HCT116 (cell line): ENCODE results near the gene ETS1. TPM values are rescaled to one million over a fixed set of nuclear protein-coding genes. Genes with fewer than 3 reads are reported as not detected.

ENCODE experiments used
- ATAC-seq: fragments of 200-7000 bp; cut with Tn5 transposase; 2 replicates; pipeline ENCODE4 v1.9.1; 2020; ENCODE audit warnings: mild to moderate bottlenecking, moderate library complexity
- BruUV-seq: library from RNA; stranded (reverse); fragments of 400-500 nt; replicated peaks from 2 replicates; lab custom pipeline; 2021; lab: Mats Ljungman, UMichigan
- CTCF ChIA-PET: fragments of 300-600 bp; sonication (Branson Sonifier 250); formaldehyde crosslinking; loops from one replicate; lab custom pipeline; 2021; ENCODE audit warnings: antibody characterized with exemption; lab: Charles Lee
- POLR2A ChIA-PET: fragments of 300-600, 350-600 bp; sonication (Branson Sonifier 250); formaldehyde crosslinking; loops from one replicate; lab custom pipeline; 2021; ENCODE audit warnings: antibody characterized with exemption; lab: Charles Lee
- RAD21 ChIA-PET, 2 experiments: fragments of 300-600 bp; sonication (Branson Sonifier 250); formaldehyde crosslinking; loops; one replicate each; lab custom pipeline; 2023; ENCODE audit warnings: low total read pairs in 2 of 2; ENCODE audit not compliant: uncharacterized antibody in 2 of 2, unreplicated experiment in 2 of 2, low non-redundant PET in 1 of 2; lab: Charles Lee
- DNase-seq: peaks from one replicate; pipeline ENCODE4 v3.0.0-alpha.2; 2010; ENCODE audit warnings: low read depth, low spot score
- H2AFZ ChIP-seq: fragments of 200-600 bp; shearing (Covaris generic), sonication (generic); 2 replicates; pipeline ENCODE4 v1.6.1; 2017; ENCODE audit warnings: low read depth, mixed run types, mixed read lengths, antibody characterized with exemption, low read length; ENCODE audit not compliant: poor library complexity, severe bottlenecking
- H3K27ac ChIP-seq: 2 replicates; pipeline ENCODE4 v1.5.1; 2012; ENCODE audit warnings: low read depth, low read length
- H3K27me3 ChIP-seq: fragments of 200-600 bp; sonication (generic); 2 replicates; pipeline ENCODE4 v1.6.1; 2016; ENCODE audit warnings: mixed run types, low read length, mixed read lengths; ENCODE audit not compliant: insufficient read depth
- H3K36me3 ChIP-seq, 2 experiments: fragments of 200-500 bp in 1 of 2; fragments of 200-600 bp in 1 of 2; sonication (Bioruptor generic) in 1 of 2; sonication (generic) in 1 of 2; 2 replicates each; pipeline versions ENCODE4 v1.5.1 to v1.6.1; 2014 to 2016; ENCODE audit warnings: low read length in 2 of 2, inconsistent platforms in 1 of 2, mixed read lengths in 1 of 2, mixed run types in 1 of 2; ENCODE audit not compliant: insufficient read depth in 2 of 2, control insufficient read depth in 1 of 2
- H3K4me1 ChIP-seq, 2 experiments: fragments of 200-600 bp in 1 of 2; sonication (generic) in 1 of 2; 2 replicates each; pipeline versions ENCODE4 v1.5.1 to v1.6.1; 2012 to 2017; ENCODE audit warnings: low read length in 2 of 2, inconsistent platforms in 1 of 2, mild to moderate bottlenecking in 1 of 2, mixed read lengths in 1 of 2, mixed run types in 1 of 2, moderate library complexity in 1 of 2; ENCODE audit not compliant: insufficient read depth in 2 of 2, control insufficient read depth in 1 of 2
- H3K4me2 ChIP-seq: fragments of 200-600 bp; sonication (generic); 2 replicates; pipeline ENCODE4 v1.6.1; 2017; ENCODE audit warnings: mixed run types, low read length, mixed read lengths
- H3K4me3 ChIP-seq, 2 experiments: fragments of 200-600 bp in 1 of 2; sonication (generic) in 1 of 2; replicated peaks in 1 of 2; 2 replicates each; pipeline ENCODE4 v1.5.1; 2011 to 2016; ENCODE audit warnings: low read length in 2 of 2, control low read depth in 1 of 2, low read depth in 1 of 2, mild to moderate bottlenecking in 1 of 2, mixed read lengths in 1 of 2, mixed run types in 1 of 2
- H3K79me2 ChIP-seq: fragments of 200-600 bp; sonication (generic); 2 replicates; pipeline ENCODE4 v1.6.1; 2017; ENCODE audit warnings: mild to moderate bottlenecking, mixed run types, low read length, moderate library complexity, mixed read lengths; ENCODE audit not compliant: insufficient read depth
- H3K9ac ChIP-seq: fragments of 200-600 bp; sonication (generic); 2 replicates; pipeline ENCODE4 v1.6.1; 2016; ENCODE audit warnings: low read length, mixed read lengths
- H3K9me2 ChIP-seq: fragments of 200-600 bp; sonication (generic), shearing (Covaris generic); 2 replicates; pipeline ENCODE4 v1.6.1; 2017; ENCODE audit warnings: mixed run types, mild to moderate bottlenecking, moderate library complexity; ENCODE audit not compliant: insufficient read depth
- H3K9me3 ChIP-seq, 2 experiments: fragments of 200-500 bp in 1 of 2; fragments of 200-600 bp in 1 of 2; sonication (Bioruptor generic) in 1 of 2; sonication (generic) in 1 of 2; 2 replicates each; pipeline ENCODE4 v1.6.1; 2014 to 2017; ENCODE audit warnings: low read length in 2 of 2, mixed read lengths in 2 of 2, inconsistent platforms in 1 of 2, low read depth in 1 of 2, mild to moderate bottlenecking in 1 of 2, mixed run types in 1 of 2, moderate library complexity in 1 of 2; ENCODE audit not compliant: control insufficient read depth in 1 of 2, insufficient read depth in 1 of 2
- H4K20me1 ChIP-seq: fragments of 200-600 bp; sonication (generic), shearing (Covaris generic); 2 replicates; pipeline ENCODE4 v1.6.1; 2017; ENCODE audit warnings: mixed run types, mild to moderate bottlenecking, moderate library complexity; ENCODE audit not compliant: insufficient read depth
- ATF3 ChIP-seq: IDR thresholded peaks from 2 replicates; pipeline ENCODE4 v1.6.1; 2012
- CBX3 ChIP-seq: IDR thresholded peaks from 2 replicates; pipeline ENCODE4 v1.6.1; 2012; ENCODE audit warnings: low read depth
- CEBPB ChIP-seq: IDR thresholded peaks from 2 replicates; pipeline ENCODE4 v1.6.1; 2012; ENCODE audit warnings: low read depth
- ELF1 ChIP-seq: IDR thresholded peaks from 2 replicates; pipeline ENCODE4 v1.6.1; 2012; ENCODE audit warnings: low read depth, borderline replicate concordance
- EZH2 ChIP-seq: fragments of 200-600 bp; sonication (generic); IDR thresholded peaks from 2 replicates; pipeline ENCODE4 v1.6.1; 2017; ENCODE audit warnings: antibody characterized with exemption, mixed run types
- EZH2phosphoT487 ChIP-seq: fragments of 200-600 bp; IDR thresholded peaks from 2 replicates; pipeline ENCODE4 v1.6.1; 2018; ENCODE audit warnings: antibody characterized with exemption, borderline replicate concordance
- FOSL1 ChIP-seq: IDR thresholded peaks from 2 replicates; pipeline ENCODE4 v1.6.1; 2012; ENCODE audit warnings: low read depth
- JUND ChIP-seq: IDR thresholded peaks from 2 replicates; pipeline ENCODE4 v1.6.1; 2012
- MAX ChIP-seq: IDR thresholded peaks from 2 replicates; pipeline ENCODE4 v1.6.1; 2012
- POLR2A ChIP-seq: IDR thresholded peaks from 2 replicates; pipeline ENCODE4 v1.7.0; 2011; ENCODE audit warnings: borderline replicate concordance; ENCODE audit not compliant: insufficient read depth, insufficient read length; ENCODE audit errors: extremely low read depth
- RAD21 ChIP-seq: IDR thresholded peaks from 2 replicates; pipeline ENCODE4 v1.6.1; 2012; ENCODE audit warnings: low read depth, mild to moderate bottlenecking
- REST ChIP-seq: IDR thresholded peaks from 2 replicates; pipeline ENCODE4 v1.6.1; 2012; ENCODE audit warnings: low read depth
- SIN3A ChIP-seq: IDR thresholded peaks from 2 replicates; pipeline ENCODE4 v1.6.1; 2012; ENCODE audit warnings: low read depth
- SP1 ChIP-seq: IDR thresholded peaks from 2 replicates; pipeline ENCODE4 v1.6.1; 2012; ENCODE audit warnings: low read depth
- SRF ChIP-seq: IDR thresholded peaks from 2 replicates; pipeline ENCODE4 v1.6.1; 2012; ENCODE audit warnings: low read depth
- TCF7L2 ChIP-seq: IDR thresholded peaks from 2 replicates; pipeline ENCODE4 v1.7.0; 2011; ENCODE audit warnings: borderline replicate concordance, inconsistent platforms; ENCODE audit not compliant: insufficient read depth, insufficient read length; ENCODE audit errors: extremely low read depth
- YY1 ChIP-seq: IDR thresholded peaks from 2 replicates; pipeline ENCODE4 v1.6.1; 2011; ENCODE audit warnings: low read length, low read depth, moderate library complexity, mild to moderate bottlenecking; ENCODE audit not compliant: insufficient replicate concordance; ENCODE audit errors: extremely low read depth
- ZBTB33 ChIP-seq: IDR thresholded peaks from 2 replicates; pipeline ENCODE4 v1.6.1; 2011; ENCODE audit warnings: mild to moderate bottlenecking, low read length, moderate library complexity; ENCODE audit not compliant: insufficient replicate concordance; ENCODE audit errors: extremely low read depth
- ZFX ChIP-seq: fragments of 450-650 bp; IDR thresholded peaks from 2 replicates; pipeline ENCODE4 v1.6.1; 2017
- ZNF274 ChIP-seq: fragments of 200-500 bp; sonication (Bioruptor generic); IDR thresholded peaks from 2 replicates; pipeline ENCODE4 v1.6.1; 2014; ENCODE audit warnings: mild to moderate bottlenecking, low read depth, low read length, inconsistent platforms
- intact Hi-C: fragments of 100-400 bp; cut with micrococcal nuclease; formaldehyde crosslinking; loops from 2 replicates; pipeline ENCODE4 v1.10.0; 2022
- total RNA-seq: library from RNA; stranded (reverse); gene quantifications from one replicate; pipeline ENCODE4 v1.2.1, GENCODE V29; 2021; ENCODE audit not compliant: unreplicated experiment

Gene ETS1
- total RNA-seq, 1 experiment from 2014 or later: 9.2 TPM

- TF ChIP-seq ZBTB33: no peak
- no peak for TF ChIP-seq SP1
- TF ChIP-seq SIN3A: no peak
- no peak for TF ChIP-seq POLR2A
- TF ChIP-seq EZH2: no peak
- no peak for TF ChIP-seq EZH2phosphoT487
- no peak for TF ChIP-seq FOSL1
- no peak for TF ChIP-seq ZFX
- TF ChIP-seq SRF: no peak
- TF ChIP-seq RAD21: no peak
- no peak for TF ChIP-seq MAX
- TF ChIP-seq, all 23 proteins: peak for 0
Observed at GRCh38 chr11:128488471-128488870, 98.9 kb downstream of the ETS1 start (continued).

GRCh38 chr11:128487978-128488377 lies 99.4 kb downstream of the ETS1 start:
- H2AFZ ChIP-seq: no peak overlapping the region
- H3K79me2 ChIP-seq: no peaks in the 10 kb centered on the region
- no peak overlapping the region for H3K27ac ChIP-seq
- H3K4me3 ChIP-seq: no peak overlapping the region
- ATAC-seq (no peak), DNase-seq (no peak)
- H3K9me3 ChIP-seq: no peaks in the 10 kb centered on the region
- intact Hi-C loops: no loop called here
- BruUV-seq: no TSS peak
- H3K36me3 ChIP-seq: no peaks in the 10 kb centered on the region; a peak in 1 of 4 replicates
- H3K9ac ChIP-seq: no peak overlapping the region
- no peaks in the 10 kb centered on the region for H3K9me2 ChIP-seq
- ChIA-PET CTCF (no interaction called here), RAD21 (no interaction called here), POLR2A (no interaction called here)
- H4K20me1 ChIP-seq: no peaks in the 10 kb centered on the region
- no peaks in the 10 kb centered on the region for H3K27me3 ChIP-seq
- no peaks in the 10 kb centered on the region for H3K4me1 ChIP-seq
- TF ChIP-seq ATF3 (no peak), SIN3A (no peak), MAX (no peak), JUND (no peak), RAD21 (no peak), TCF7L2 (no peak), CEBPB (no peak), ELF1 (no peak), REST (no peak), POLR2A (no peak), YY1 (no peak), CBX3 (no peak), ZNF274 (no peak), ZFX (no peak), EZH2 (no peak)
- no peak overlapping the region for H3K4me2 ChIP-seq
